ENCODE measurements around the gene CYTIP. TPM values are rescaled to one million over a fixed set of nuclear protein-coding genes. Genes with fewer than 3 reads are reported as not detected.

CYTIP gene
- total RNA-seq, 1 donor from 2014 or later, result 5.5 TPM

DNA sequence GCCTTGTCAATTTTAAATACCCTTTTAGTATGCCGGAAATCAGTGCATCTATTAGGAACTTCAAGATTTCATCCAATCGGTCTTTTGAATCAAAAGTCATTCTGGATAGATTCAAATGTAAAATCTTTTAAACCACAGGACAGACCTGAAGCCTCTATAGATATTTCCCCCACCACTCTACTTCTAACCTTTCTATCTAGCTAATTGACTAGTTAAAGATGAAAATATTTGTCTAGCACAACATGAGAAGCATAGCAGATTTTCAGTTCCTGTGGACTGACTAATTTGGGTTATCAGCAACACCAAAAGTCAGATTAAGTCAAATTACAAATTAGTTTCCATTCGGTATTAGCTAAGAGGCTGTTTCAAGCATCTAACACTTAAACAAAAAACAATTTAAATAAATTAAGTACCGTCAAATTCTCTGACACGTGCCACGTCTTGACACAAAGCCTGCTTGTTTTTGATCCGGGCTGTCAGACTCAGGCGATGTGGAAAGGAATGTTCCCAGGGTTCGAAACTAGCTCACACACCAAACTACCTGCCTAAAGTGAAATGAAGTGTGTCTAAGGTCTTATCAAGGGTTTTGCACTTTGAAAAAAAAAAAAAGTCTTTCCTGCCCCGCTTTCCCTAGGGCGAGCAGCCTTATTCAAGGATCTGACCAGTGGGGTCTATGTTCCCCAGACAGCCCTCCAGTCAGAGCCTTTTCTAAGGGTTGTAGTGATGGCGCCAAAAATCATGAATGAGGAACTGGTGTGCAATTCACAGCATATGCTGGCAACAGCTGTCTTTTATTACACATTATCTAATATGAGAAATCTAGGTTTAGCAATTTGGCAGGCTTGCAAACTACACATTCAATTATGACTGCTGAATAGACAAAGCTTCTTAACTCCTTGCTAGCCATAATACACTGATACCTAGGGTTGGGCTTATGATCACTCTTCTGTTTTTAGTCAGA, 4.7 kb downstream of the CYTIP start:
- TF ChIP-seq, protein P1, sequence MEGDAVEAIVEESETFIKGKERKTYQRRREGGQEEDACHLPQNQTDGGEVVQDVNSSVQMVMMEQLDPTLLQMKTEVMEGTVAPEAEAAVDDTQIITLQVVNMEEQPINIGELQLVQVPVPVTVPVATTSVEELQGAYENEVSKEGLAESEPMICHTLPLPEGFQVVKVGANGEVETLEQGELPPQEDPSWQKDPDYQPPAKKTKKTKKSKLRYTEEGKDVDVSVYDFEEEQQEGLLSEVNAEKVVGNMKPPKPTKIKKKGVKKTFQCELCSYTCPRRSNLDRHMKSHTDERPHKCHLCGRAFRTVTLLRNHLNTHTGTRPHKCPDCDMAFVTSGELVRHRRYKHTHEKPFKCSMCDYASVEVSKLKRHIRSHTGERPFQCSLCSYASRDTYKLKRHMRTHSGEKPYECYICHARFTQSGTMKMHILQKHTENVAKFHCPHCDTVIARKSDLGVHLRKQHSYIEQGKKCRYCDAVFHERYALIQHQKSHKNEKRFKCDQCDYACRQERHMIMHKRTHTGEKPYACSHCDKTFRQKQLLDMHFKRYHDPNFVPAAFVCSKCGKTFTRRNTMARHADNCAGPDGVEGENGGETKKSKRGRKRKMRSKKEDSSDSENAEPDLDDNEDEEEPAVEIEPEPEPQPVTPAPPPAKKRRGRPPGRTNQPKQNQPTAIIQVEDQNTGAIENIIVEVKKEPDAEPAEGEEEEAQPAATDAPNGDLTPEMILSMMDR (IDR thresholded peaks at IDR 0.05), result no peak
- Histone ChIP-seq H3K9me3 (no peaks in the 10 kb centered on the region), H3K4me3 (peak overlapping the region in 1 of 2 donors; percentile 38), H3K36me3 (no peaks in the 10 kb centered on the region), H3K27ac (no peak overlapping the region), H3K27me3 (no peaks in the 10 kb centered on the region), H3K4me1 (peaks cover 0 to 8% of the 10 kb centered on the region in 2 donors)
- no peak for DNase-seq (ENCODE audit: low spot score in 2 of 2)
- intact Hi-C loops (cut with DNase I), result no loop called here

- Histone ChIP-seq H3K4me3 (no peak overlapping the region), H3K9me3 (no peaks in the 10 kb centered on the region), H3K4me1 (peaks cover 0 to 9% of the 10 kb centered on the region in 2 donors), H3K27ac (peak overlapping the region in 1 of 2 donors; percentile 6), H3K27me3 (no peaks in the 10 kb centered on the region), H3K36me3 (no peaks in the 10 kb centered on the region)
- DNase-seq (ENCODE audit: low spot score in 2 of 2), result no peak
- TF ChIP-seq, protein P1 (IDR thresholded peaks at IDR 0.05), result no peak
- intact Hi-C loops (cut with DNase I), result no loop called here
These were observed 10.5 kb downstream of the CYTIP start for GRCh38 chr2:157433394-157433793.

- DNase-seq (ENCODE audit: low spot score in 2 of 2), result no peak
- no peak overlapping the region for H3K27ac ChIP-seq
- intact Hi-C loops (cut with DNase I), result no loop called here
- TF ChIP-seq, protein P1 (IDR thresholded peaks at IDR 0.05), result no peak
- no peak overlapping the region for H3K4me3 ChIP-seq
- H3K9me3 ChIP-seq, result no peaks in the 10 kb centered on the region
- H3K36me3 ChIP-seq, result no peaks in the 10 kb centered on the region
- H3K4me1 ChIP-seq, result peaks cover 0 to 9% of the 10 kb centered on the region in 2 donors
- H3K27me3 ChIP-seq, result no peaks in the 10 kb centered on the region
These were observed 11.3 kb downstream of the CYTIP start for GRCh38 chr2:157432475-157433106.

DNA sequence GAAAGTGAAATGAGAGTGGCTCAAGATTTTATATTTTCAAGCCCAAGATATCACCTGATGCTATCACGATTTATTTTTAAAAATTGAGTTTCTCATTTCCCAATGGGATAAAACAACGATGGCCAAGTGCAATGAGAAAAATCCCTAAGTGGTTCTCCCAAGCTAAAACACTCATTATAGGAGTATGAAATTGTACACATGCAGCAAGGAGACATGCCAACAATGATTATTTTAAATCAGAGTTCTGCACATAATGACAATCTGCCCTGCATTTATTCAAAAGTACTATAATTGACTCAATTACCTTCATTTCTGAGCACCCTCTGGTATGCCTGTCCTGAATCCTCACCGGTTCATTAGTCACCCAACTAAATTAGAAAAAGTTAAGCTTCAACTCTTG, 12.7 kb downstream of the CYTIP start:
- DNase-seq (ENCODE audit: low spot score in 2 of 2), result no peak
- Histone ChIP-seq H3K9me3 (no peaks in the 10 kb centered on the region), H3K36me3 (no peaks in the 10 kb centered on the region), H3K27ac (no peak overlapping the region), H3K27me3 (no peaks in the 10 kb centered on the region), H3K4me3 (no peak overlapping the region), H3K4me1 (peaks cover 0 to 9% of the 10 kb centered on the region in 2 donors)
- TF ChIP-seq, protein P1 (IDR thresholded peaks at IDR 0.05), result no peak
- intact Hi-C loops (cut with DNase I), result no loop called here

DNA sequence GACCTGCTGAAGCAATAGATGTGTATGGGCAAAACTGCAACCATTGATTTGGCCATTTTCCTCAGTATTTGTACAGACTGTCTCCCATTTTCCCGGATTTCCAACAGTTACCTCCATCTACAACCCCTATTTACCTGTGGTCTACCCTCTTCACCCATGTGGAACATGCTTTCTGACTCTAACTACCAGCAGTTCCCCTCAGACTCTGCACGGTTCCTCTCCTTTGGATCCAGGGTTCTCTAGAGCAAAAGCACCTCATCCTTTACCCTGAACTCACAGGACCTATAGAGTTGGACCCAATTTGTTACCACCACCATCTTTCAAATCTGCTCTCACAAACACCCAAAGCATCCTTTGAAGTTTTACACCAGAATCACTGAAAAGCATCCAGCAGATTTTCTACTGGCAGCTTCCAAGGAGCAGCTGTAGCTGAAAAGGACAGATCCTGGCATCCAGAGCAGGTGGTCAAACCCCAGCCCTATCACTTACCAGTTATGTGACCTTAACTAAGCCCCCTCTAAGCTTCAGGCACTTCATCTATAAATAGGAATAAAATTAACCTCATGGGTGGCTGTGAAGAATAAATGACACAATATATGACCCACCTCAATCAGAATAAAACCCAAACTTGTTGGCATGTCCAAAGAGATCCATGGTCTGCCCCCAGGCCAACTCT, 15.3 kb downstream of the CYTIP start:
- Histone ChIP-seq H3K9me3 (no peaks in the 10 kb centered on the region), H3K27ac (no peak overlapping the region), H3K4me1 (no peaks in the 10 kb centered on the region), H3K4me3 (no peak overlapping the region), H3K27me3 (no peaks in the 10 kb centered on the region), H3K36me3 (no peaks in the 10 kb centered on the region)
- TF ChIP-seq, protein P1 (IDR thresholded peaks at IDR 0.05), result no peak
- no peak for DNase-seq (ENCODE audit: low spot score in 2 of 2)
- intact Hi-C loops (cut with DNase I), result no loop called here
